A549 (cell line): ENCODE results near the gene POLR2E. TPM values are rescaled to one million over a fixed set of nuclear protein-coding genes. Genes with fewer than 3 reads are reported as not detected.

Source experiments
- ATAC-seq, 2 experiments: fragments of 200-7000 bp in 1 of 2; fragments of >200 bp in 1 of 2; cut with Nextera tagmentation in 1 of 2; cut with Tn5 transposase in 1 of 2; 3 replicates each; pipeline versions ENCODE4 v1.8.0 to v1.9.1; 2018 to 2020; ENCODE audit warnings: mild to moderate bottlenecking in 1 of 2, moderate library complexity in 1 of 2
- CTCF ChIA-PET: fragments of 300-600 bp; sonication (Branson Sonifier 250); formaldehyde crosslinking; extraction: SDS; loops from one replicate; lab custom pipeline; 2021; ENCODE audit warnings: antibody characterized with exemption, inconsistent platforms; lab: Yijun Ruan, JAX
- POLR2A ChIA-PET: fragments of 350-600 bp; formaldehyde crosslinking; extraction: SDS; loops from one replicate; lab custom pipeline; 2021; ENCODE audit warnings: antibody characterized with exemption, inconsistent platforms; lab: Yijun Ruan, JAX
- DNase-seq, 2 experiments: peaks; one replicate each; pipeline versions ENCODE4 v3.0.0 to v3.0.0-alpha.2; 2011 to 2016; ENCODE audit warnings: low read depth in 1 of 2, low spot score in 1 of 2
- FAIRE-seq: peaks from 2 replicates; lab custom pipeline; 2011; peaks lifted over from hg19 to GRCh38; lab: Jason Lieb, UNC
- H3K27ac ChIP-seq, 2 experiments: fragments of >200 bp; sonication (Bioruptor Twin); formaldehyde crosslinking; 3 replicates each; pipeline ENCODE4 v1.5.1; 2016 to 2017
- H3K4me1 ChIP-seq: fragments of >200 bp; sonication (Bioruptor Twin); formaldehyde crosslinking; 3 replicates; pipeline ENCODE4 v1.6.1; 2016
- H3K4me2 ChIP-seq: fragments of >200 bp; sonication (Bioruptor Twin); formaldehyde crosslinking; 3 replicates; pipeline ENCODE4 v1.6.1; 2016
- H3K4me3 ChIP-seq: fragments of >200 bp; sonication (Bioruptor Twin); formaldehyde crosslinking; 3 replicates; pipeline ENCODE4 v1.5.1; 2016
- H3K9me3 ChIP-seq: fragments of >200 bp; sonication (Bioruptor Twin); formaldehyde crosslinking; 3 replicates; pipeline ENCODE4 v1.6.1; 2016
- ATOH8 ChIP-seq: fragments of 250-450 bp; sonication (Bioruptor Pico); IDR thresholded peaks from 2 replicates; pipeline ENCODE4 v1.5.0; 2020; ENCODE audit warnings: low read depth, mild to moderate bottlenecking, moderate library complexity
- BHLHE40 ChIP-seq: IDR thresholded peaks from 2 replicates; pipeline ENCODE4 v1.6.1; 2012; ENCODE audit warnings: low read depth, low read length, inconsistent platforms
- CBX2 ChIP-seq: fragments of 200-600 bp; sonication (generic); IDR thresholded peaks from 2 replicates; pipeline ENCODE4 v1.6.1; 2016; ENCODE audit warnings: low read depth, mild to moderate bottlenecking, borderline replicate concordance
- CHD2 ChIP-seq: fragments of 150-350 bp; IDR thresholded peaks from 2 replicates; pipeline ENCODE4 v1.6.1; 2014; ENCODE audit warnings: low read length; ENCODE audit not compliant: partially characterized antibody
- EHMT2 ChIP-seq: fragments of 200-600 bp; sonication (generic); IDR thresholded peaks from 2 replicates; pipeline ENCODE4 v1.6.1; 2016; ENCODE audit warnings: antibody characterized with exemption, low read depth, mild to moderate bottlenecking, moderate library complexity
- FOSL2 ChIP-seq, 2 experiments: fragments of 450-650 bp in 1 of 2; fragments of >200 bp in 1 of 2; sonication (Bioruptor Twin) in 1 of 2; formaldehyde crosslinking; IDR thresholded peaks; 2 replicates each; pipeline versions ENCODE4 v1.5.0 to v1.6.1; 2016 to 2020; ENCODE audit warnings: mild to moderate bottlenecking in 1 of 2, moderate library complexity in 1 of 2
- FOXS1 ChIP-seq: fragments of 250-450 bp; sonication (Bioruptor Pico); IDR thresholded peaks from 2 replicates; pipeline ENCODE4 v1.5.0; 2020; ENCODE audit warnings: mild to moderate bottlenecking, moderate library complexity
- HEYL ChIP-seq: fragments of 250-450 bp; sonication (Bioruptor Pico); IDR thresholded peaks from 2 replicates; pipeline ENCODE4 v1.8.0; 2021; ENCODE audit warnings: mild to moderate bottlenecking, moderate library complexity
- HOXB5 ChIP-seq: fragments of 250-450 bp; sonication (Bioruptor Pico); IDR thresholded peaks from 2 replicates; pipeline ENCODE4 v1.5.0; 2020; ENCODE audit warnings: mild to moderate bottlenecking, moderate library complexity
- JUN ChIP-seq, 2 experiments: fragments of >200 bp; sonication (Bioruptor Twin); formaldehyde crosslinking; IDR thresholded peaks; 2 replicates in 1 of 2; 3 replicates in 1 of 2; pipeline ENCODE4 v1.6.1; 2016 to 2017
- KDM5A ChIP-seq: fragments of 200-600 bp; sonication (generic); IDR thresholded peaks from 2 replicates; pipeline ENCODE4 v1.6.1; 2016; ENCODE audit warnings: antibody characterized with exemption, mild to moderate bottlenecking
- MAFK ChIP-seq: fragments of 450-650 bp; IDR thresholded peaks from 2 replicates; pipeline ENCODE4 v1.6.1; 2014; ENCODE audit not compliant: partially characterized antibody
- PHF8 ChIP-seq: fragments of 200-600 bp; sonication (generic); IDR thresholded peaks from 2 replicates; pipeline ENCODE4 v1.6.1; 2016; ENCODE audit warnings: low read depth, mild to moderate bottlenecking, antibody characterized with exemption, moderate library complexity, borderline replicate concordance
- RFX5 ChIP-seq: fragments of 450-650 bp; IDR thresholded peaks from 2 replicates; pipeline ENCODE4 v1.7.1; 2014; ENCODE audit warnings: antibody characterized with exemption, mild to moderate bottlenecking, moderate library complexity
- SREBF2 ChIP-seq: fragments of 450-650 bp; IDR thresholded peaks from 2 replicates; pipeline ENCODE4 v1.6.1; 2014; ENCODE audit warnings: mild to moderate bottlenecking, moderate library complexity
- TFCP2L1 ChIP-seq: fragments of 250-450 bp; sonication (Bioruptor Pico); IDR thresholded peaks from 2 replicates; pipeline ENCODE4 v1.5.0; 2021; ENCODE audit warnings: mild to moderate bottlenecking
- TP53 ChIP-seq: fragments of 250-450 bp; sonication (Bioruptor Pico); IDR thresholded peaks from 2 replicates; pipeline ENCODE4 v1.5.0; 2021; ENCODE audit warnings: mild to moderate bottlenecking, moderate library complexity
- ZFP36 ChIP-seq: fragments of 450-650 bp; IDR thresholded peaks from 2 replicates; pipeline ENCODE4 v1.6.1; 2014; ENCODE audit warnings: borderline replicate concordance; ENCODE audit not compliant: partially characterized antibody
- ZSCAN20 ChIP-seq: fragments of 250-450 bp; sonication (Bioruptor Pico); IDR thresholded peaks from 2 replicates; pipeline ENCODE4 v1.8.0; 2022; ENCODE audit warnings: mild to moderate bottlenecking, moderate library complexity
- WGBS: methylation state at CpG from one replicate; pipeline ENCODE4 v1.1.6; 2017; ENCODE audit errors: missing lambda C conversion rate; 5-methylcytosine and 5-hydroxymethylcytosine counted together
- polyA plus RNA-seq, 4 experiments: library from polyadenylated mRNA; depleted of rRNA in 3 of 4; stranded (reverse); fragments of >200 nt; fragmentation: RNase III in 1 of 4; extraction: RNeasy Plus Mini Kit Qiagen cat#74134 plus additional on column Dnase treatment in 1 of 4; gene quantifications; 2 replicates in 3 of 4; 3 replicates in 1 of 4; pipeline ENCODE4 v1.2.3, GENCODE V29; 2011 to 2017
- TF ChIP-seq, protein P1 (sequence below): IDR thresholded peaks from 2 replicates; pipeline ENCODE4 v1.6.1; 2012

Gene POLR2E
- polyA plus RNA-seq, 2 of the 4 experiments (the other 2 are of a cell fraction) = 99.6 to 172 TPM

GRCh38 chr19:1133471-1133929, 38.3 kb upstream of the POLR2E start:
- no peak for TF ChIP-seq TP53
- TF ChIP-seq HOXB5 (CRISPR knock-in tag) = 0 out of 2 replicates have a peak, but pooled peaks have one; percentile 20
- no peak for TF ChIP-seq FOSL2 (IDR thresholded peaks at IDR 0.05)
- no peak for TF ChIP-seq FOSL2 (CRISPR knock-in tag; IDR thresholded peaks at IDR 0.05)
- TF ChIP-seq BHLHE40 = no peak
- TF ChIP-seq RFX5 = peak; percentile 44; the same call in 1 of the 2 replicates
- DNase-seq = peak; percentile 41 to 74
- peak overlapping the region in 1 of 2 experiments; percentile 91; a peak in 3 of 6 replicates for H3K27ac ChIP-seq
- peak; percentile 36 to 76; a peak in 4 of 6 replicates for ATAC-seq
- ChIA-PET POLR2A (interaction anchor here (1.0 kb wide), 1 partner anchor 22 kb away, joined by 5 read pairs; no protein-coding TSS in a partner anchor), CTCF (interaction anchor here (0.6 to 2.0 kb wide), 3 partner anchors 14 to 61 kb away, joined by 5 to 8 read pairs (median 6); no protein-coding TSS in a partner anchor)
- peaks cover 21% of the 10 kb centered on the region for H3K4me1 ChIP-seq
- H3K4me2 ChIP-seq = no peak overlapping the region
- no peak overlapping the region for H3K4me3 ChIP-seq
- FAIRE-seq = no peak
- no peaks in the 10 kb centered on the region for H3K9me3 ChIP-seq
- 85% methylated on average over 16 of the region's 25 CpGs for WGBS

DNA sequence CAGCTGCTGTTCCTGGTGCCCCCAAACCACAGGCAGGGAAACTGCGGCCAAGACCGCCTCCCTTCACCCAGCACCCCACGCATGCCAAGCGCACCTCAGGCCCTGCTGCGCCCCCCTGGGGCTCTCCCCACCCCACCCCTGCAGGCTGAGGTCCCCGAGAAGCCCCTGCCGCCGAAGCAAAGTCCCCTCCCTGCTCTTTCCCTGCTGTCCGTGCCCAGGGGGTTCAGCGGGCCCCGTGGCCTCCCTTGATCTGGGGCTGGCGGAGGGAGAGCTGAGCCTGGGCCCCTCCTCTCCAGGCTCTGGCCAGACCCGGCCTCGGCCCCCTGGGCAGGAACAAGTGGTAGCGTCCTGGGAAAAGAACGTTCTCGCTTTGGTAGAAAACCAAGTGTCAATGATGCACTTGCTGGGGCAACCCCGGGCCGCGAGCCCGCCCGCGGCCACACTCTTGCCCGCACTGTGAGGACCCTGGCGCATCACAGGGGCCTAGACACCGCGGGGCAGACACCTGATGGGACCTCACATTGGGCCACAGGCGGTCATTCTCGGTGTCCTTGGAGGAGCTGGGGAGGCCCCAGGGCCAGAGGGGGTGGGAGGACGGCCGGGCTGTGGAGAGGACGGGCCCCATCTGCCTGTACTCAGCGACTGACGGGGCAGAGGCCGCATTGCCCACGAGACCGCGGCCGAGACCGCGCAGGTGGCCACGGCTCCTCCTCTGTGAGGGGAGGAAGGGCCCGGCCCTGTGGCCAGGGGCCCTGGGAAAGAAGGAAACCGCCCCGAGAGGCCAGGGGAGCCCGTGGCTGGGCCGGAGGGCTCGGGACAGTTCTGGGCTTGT, 37.6 kb upstream of the POLR2E start:
- Histone ChIP-seq H3K4me1 (peaks cover 21% of the 10 kb centered on the region), H3K27ac (peak overlapping the region; percentile 68 to 91; a peak in 5 of 6 replicates), H3K4me3 (no peak overlapping the region), H3K9me3 (no peaks in the 10 kb centered on the region), H3K4me2 (peak overlapping the region; percentile 70)
- TF ChIP-seq ZSCAN20 (CRISPR knock-in tag) = no peak
- TF ChIP-seq PHF8 = no peak
- no peak for TF ChIP-seq ZFP36
- no peak for TF ChIP-seq TFCP2L1 (CRISPR knock-in tag)
- no peak for TF ChIP-seq CHD2
- TF ChIP-seq KDM5A = no peak
- no peak for TF ChIP-seq RFX5
- TF ChIP-seq MAFK = no peak
- TF ChIP-seq, protein P1, sequence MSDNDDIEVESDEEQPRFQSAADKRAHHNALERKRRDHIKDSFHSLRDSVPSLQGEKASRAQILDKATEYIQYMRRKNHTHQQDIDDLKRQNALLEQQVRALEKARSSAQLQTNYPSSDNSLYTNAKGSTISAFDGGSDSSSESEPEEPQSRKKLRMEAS = no peak
- no peak for TF ChIP-seq ATOH8 (CRISPR knock-in tag)
- TF ChIP-seq HEYL = no peak
- no peak for TF ChIP-seq EHMT2
- TF ChIP-seq SREBF2 = no peak
- TF ChIP-seq JUN (IDR thresholded peaks at IDR 0.05) = no peak
- no peak for TF ChIP-seq FOXS1
- no peak for TF ChIP-seq CBX2
- peak in 1 of 2 experiments; percentile 22; a peak in 4 of 6 replicates for ATAC-seq
- no peak for FAIRE-seq
- DNase-seq = no peak
- ChIA-PET CTCF (interaction anchor here (0.6 to 2.0 kb wide), 4 partner anchors 14 to 62 kb away, joined by 4 to 8 read pairs (median 6); no protein-coding TSS in a partner anchor), POLR2A (interaction anchor here (0.6 kb wide), 1 partner anchor 112 kb away, joined by 5 read pairs; no protein-coding TSS in a partner anchor)
- WGBS = 90% methylated on average over 2 of the region's 48 CpGs
